Kidney (tissue), 14 donors: ENCODE results near the gene SORCS2. TPM values are rescaled to one million over a fixed set of nuclear protein-coding genes. Genes with fewer than 3 reads are reported as not detected.

ENCODE experiments used
- DNase-seq, 5 donors: peaks; one replicate each; pipeline ENCODE4 v3.0.0-alpha.2; 2013 to 2020
- FAIRE-seq: peaks from 2 replicates; lab custom pipeline; 2012; peaks lifted over from hg19 to GRCh38; lab: Jason Lieb, UNC
- H3K27ac ChIP-seq, 2 donors: one replicate each; pipeline ENCODE4 v1.7.0; 2013; ENCODE audit warnings: low read depth in 2 of 2, low read length in 2 of 2, inconsistent platforms in 1 of 2
- H3K27me3 ChIP-seq: one replicate; pipeline ENCODE4 v1.7.1; 2013; ENCODE audit warnings: low read length, inconsistent platforms; ENCODE audit not compliant: control insufficient read depth, insufficient read depth
- H3K36me3 ChIP-seq, 3 donors: one replicate each; pipeline versions ENCODE4 v1.7.0 to v1.7.1; 2013; ENCODE audit warnings: low read length in 3 of 3, control low read depth in 1 of 3, inconsistent platforms in 1 of 3; ENCODE audit not compliant: insufficient read depth in 3 of 3, control insufficient read depth in 2 of 3
- H3K4me1 ChIP-seq, 3 donors: one replicate each; pipeline versions ENCODE4 v1.7.0 to v1.7.1; 2013; ENCODE audit warnings: low read length in 3 of 3, inconsistent platforms in 1 of 3, low read depth in 1 of 3; ENCODE audit not compliant: control insufficient read depth in 2 of 3, insufficient read depth in 2 of 3
- H3K4me3 ChIP-seq, 3 donors: one replicate each; pipeline versions ENCODE4 v1.7.0 to v1.8.1; 2013; ENCODE audit warnings: low read length in 3 of 3, control low read depth in 1 of 3, inconsistent platforms in 1 of 3
- H3K9ac ChIP-seq, 3 donors: one replicate each; pipeline versions ENCODE4 v1.7.0 to v1.7.1; 2013; ENCODE audit warnings: low read length in 3 of 3, control low read depth in 1 of 3, inconsistent platforms in 1 of 3
- H3K9me3 ChIP-seq, 3 donors: one replicate each; pipeline versions ENCODE4 v1.7.0 to v1.7.1; 2013; ENCODE audit warnings: low read length in 3 of 3, control low read depth in 1 of 3, inconsistent platforms in 1 of 3; ENCODE audit not compliant: control insufficient read depth in 2 of 3, insufficient read depth in 1 of 3
- intact Hi-C: fragments of 100-400 bp; cut with DNase I; formaldehyde crosslinking; loops from one replicate; pipeline ENCODE4 v1.11.1; 2022
- polyA plus RNA-seq: library from polyadenylated mRNA; stranded (reverse); fragments of 350-450 nt; fragmentation: Illumina TruSeq; extraction: RNeasy Lipid Tissue Mini Kit (QIAGEN cat#74804); gene quantifications from one replicate; pipeline ENCODE4 v1.2.3, GENCODE V29; 2014; ENCODE audit warnings: low read depth, low replicate concordance; ENCODE audit not compliant: insufficient read depth
- total RNA-seq: library from RNA; stranded (reverse); fragmentation: NEBNext Ultra II Directional; extraction: Animal tissue kit (Norgen Biotek cat#: 25700); gene quantifications from one replicate; pipeline ENCODE4 v1.2.1, GENCODE V29; 2021
- TF ChIP-seq, protein P1 (sequence below): IDR thresholded peaks from 3 replicates; pipeline ENCODE4 v1.5.1; 2012; ENCODE audit warnings: mild to moderate bottlenecking, moderate library complexity, borderline replicate concordance; ENCODE audit not compliant: insufficient read depth; ENCODE audit errors: extremely low read depth
- donor health status: control.
- donor health status: control.
- donor health status: control.
- donor health status: control.
- donor health status: control.
- donor health status: DM: yes; HTN: yes; CAD: no.
- donor health status: Normal renal cell carcinoma (clear cell type).

SORCS2 gene
- total and polyA plus RNA-seq, 2 donors from 2014 or later = 6.1 to 9.1 TPM

- no peaks in the 10 kb centered on the region for H3K27me3 ChIP-seq
- H3K4me1 ChIP-seq = no peaks in the 10 kb centered on the region
- H3K36me3 ChIP-seq = no peaks in the 10 kb centered on the region
- H3K9me3 ChIP-seq = peaks cover 0 to 9% (median 1%) of the 10 kb centered on the region in 3 donors
- DNase-seq (peak in 1 of 5 donors; percentile 23), FAIRE-seq (no peak)
- H3K27ac ChIP-seq = no peak overlapping the region
- no peak overlapping the region for H3K9ac ChIP-seq
- no peak overlapping the region for H3K4me3 ChIP-seq
- TF ChIP-seq, protein P1, sequence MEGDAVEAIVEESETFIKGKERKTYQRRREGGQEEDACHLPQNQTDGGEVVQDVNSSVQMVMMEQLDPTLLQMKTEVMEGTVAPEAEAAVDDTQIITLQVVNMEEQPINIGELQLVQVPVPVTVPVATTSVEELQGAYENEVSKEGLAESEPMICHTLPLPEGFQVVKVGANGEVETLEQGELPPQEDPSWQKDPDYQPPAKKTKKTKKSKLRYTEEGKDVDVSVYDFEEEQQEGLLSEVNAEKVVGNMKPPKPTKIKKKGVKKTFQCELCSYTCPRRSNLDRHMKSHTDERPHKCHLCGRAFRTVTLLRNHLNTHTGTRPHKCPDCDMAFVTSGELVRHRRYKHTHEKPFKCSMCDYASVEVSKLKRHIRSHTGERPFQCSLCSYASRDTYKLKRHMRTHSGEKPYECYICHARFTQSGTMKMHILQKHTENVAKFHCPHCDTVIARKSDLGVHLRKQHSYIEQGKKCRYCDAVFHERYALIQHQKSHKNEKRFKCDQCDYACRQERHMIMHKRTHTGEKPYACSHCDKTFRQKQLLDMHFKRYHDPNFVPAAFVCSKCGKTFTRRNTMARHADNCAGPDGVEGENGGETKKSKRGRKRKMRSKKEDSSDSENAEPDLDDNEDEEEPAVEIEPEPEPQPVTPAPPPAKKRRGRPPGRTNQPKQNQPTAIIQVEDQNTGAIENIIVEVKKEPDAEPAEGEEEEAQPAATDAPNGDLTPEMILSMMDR = no peak
- intact Hi-C loops = no loop called here
Observed at GRCh38 chr4:7420661-7421040, 228.3 kb downstream of the SORCS2 start.

DNA sequence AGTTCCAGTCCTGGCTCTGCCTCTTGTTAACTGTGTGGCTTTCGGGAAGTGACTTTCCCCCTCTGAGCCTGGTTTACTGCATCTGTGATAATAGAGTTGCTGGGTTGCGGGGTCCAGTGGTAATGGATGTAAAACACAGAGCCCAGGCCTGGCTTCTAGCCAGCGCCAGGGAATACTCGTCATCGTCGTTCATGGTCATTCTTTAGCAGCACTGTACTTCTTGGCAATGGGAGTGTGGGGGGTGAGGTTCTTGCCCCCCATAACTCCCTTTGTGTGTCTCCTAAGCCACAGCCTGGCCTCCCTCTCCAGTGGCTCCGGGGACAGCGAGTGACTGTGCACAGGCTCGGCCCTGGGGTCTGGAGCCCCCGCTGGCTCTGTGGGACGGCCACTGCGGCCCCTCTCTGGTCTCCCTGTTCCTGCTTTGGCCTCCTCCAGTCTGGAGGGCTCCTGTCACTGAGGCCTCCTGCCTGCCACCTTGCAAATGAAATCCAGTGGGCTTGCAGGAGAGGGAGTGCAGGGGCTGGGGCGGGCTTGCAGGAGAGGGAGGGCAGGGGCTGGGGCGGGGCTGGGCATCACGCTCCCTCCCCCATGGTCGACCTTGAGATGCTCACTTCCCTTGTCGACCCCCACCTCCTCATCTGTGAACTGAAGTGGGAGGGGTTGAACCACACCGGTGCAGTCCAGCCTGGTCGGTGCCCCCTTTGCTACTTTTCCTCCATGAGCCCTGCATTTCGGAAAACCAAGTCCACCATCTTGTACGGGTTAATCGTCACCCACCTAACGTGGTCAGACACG is 229.2 kb downstream of the SORCS2 start:
- no peaks in the 10 kb centered on the region for H3K27me3 ChIP-seq
- intact Hi-C loops = no loop called here
- no peaks in the 10 kb centered on the region for H3K4me1 ChIP-seq
- H3K9me3 ChIP-seq = peaks cover 0 to 9% (median 0%) of the 10 kb centered on the region in 3 donors
- FAIRE-seq (no peak), DNase-seq (peak in 2 of 5 donors; percentile 3 to 28)
- H3K4me3 ChIP-seq = no peak overlapping the region
- no peak overlapping the region for H3K9ac ChIP-seq
- TF ChIP-seq, protein P1 = no peak
- no peaks in the 10 kb centered on the region for H3K36me3 ChIP-seq
- no peak overlapping the region for H3K27ac ChIP-seq

DNA sequence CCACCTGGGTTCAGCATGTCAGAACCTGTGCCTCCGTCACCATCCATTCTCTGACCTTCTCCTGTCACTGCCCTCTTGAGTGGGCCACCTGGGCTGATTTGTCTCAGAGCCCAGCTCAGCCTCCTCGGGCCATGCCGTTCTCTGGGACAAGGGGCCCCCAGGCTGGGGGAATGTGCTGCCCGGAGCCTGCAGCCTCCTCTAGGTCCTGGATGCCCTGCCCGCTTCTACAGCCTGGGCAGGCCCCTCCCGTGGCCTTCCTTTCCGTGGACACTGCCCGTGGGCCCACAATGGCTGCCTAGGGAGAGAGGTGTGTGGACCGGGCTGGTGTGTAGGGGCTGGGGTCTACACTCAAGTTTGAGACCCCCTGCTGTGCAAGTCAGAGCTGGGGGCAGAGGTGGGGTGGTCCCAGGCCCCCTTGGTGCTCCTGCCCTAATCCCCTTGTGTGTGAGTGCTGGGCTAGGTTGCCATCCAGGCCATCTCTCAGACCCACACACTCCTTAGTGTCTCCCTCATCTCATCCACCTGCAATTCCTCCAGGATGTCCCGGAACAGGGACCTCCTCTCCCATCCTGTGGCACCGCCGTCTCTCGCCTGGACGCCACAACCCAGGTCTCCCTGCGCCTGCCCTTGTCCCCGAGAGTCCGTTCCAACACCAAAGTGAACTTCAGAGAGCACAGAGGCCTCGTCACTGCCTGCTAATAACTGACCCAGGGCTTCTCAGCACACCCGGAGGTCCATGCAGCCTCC is 230.0 kb downstream of the SORCS2 start:
- Histone ChIP-seq H3K27ac (no peak overlapping the region), H3K4me3 (no peak overlapping the region), H3K9me3 (peaks cover 0 to 9% (median 0%) of the 10 kb centered on the region in 3 donors), H3K27me3 (no peaks in the 10 kb centered on the region), H3K9ac (no peak overlapping the region), H3K36me3 (no peaks in the 10 kb centered on the region), H3K4me1 (no peaks in the 10 kb centered on the region)
- intact Hi-C loops = no loop called here
- FAIRE-seq (no peak), DNase-seq (peak in 3 of 5 donors; percentile 7 to 52 (median 22))
- TF ChIP-seq, protein P1 = no peak
